Measurements from ENCODE around the gene TF.

Gene TF

DNA sequence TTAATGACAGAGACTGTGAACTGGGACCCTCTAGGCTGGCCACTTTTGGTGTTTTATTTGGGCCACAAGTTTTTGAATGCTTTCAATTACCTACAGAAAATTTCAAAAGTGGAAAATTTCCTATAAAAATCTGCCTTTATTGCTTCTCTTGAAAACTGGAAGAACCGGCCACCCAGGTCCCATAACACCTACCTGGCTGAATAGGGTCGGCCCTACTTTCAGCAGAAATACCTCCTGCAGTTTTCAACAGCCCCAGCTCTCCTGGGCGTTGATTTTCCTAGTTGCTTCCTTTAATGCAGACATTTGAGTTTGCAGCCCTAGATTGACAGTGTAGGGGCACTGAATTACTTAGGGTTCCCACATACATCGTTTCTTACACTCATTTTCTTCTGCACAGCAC is 58.7 kb downstream of the TF start:
- peaks cover 6% of the 10 kb centered on the region for H3K36me3 ChIP-seq (ENCODE audit: control insufficient read depth, insufficient read depth, low read length)
- peaks cover 14% of the 10 kb centered on the region for H3K4me1 ChIP-seq (ENCODE audit: control insufficient read depth, insufficient read depth, low read length, poor library complexity, severe bottlenecking)
- H3K27me3 ChIP-seq (replicated peaks; ENCODE audit: control insufficient read depth, insufficient read depth, low read length, poor library complexity, severe bottlenecking): no peaks in the 10 kb centered on the region
- DNase-seq: no peak
- peak overlapping the region; percentile 89 for H3K4me3 ChIP-seq (ENCODE audit: insufficient read depth, low read depth, low read length, poor library complexity, severe bottlenecking)
- no peaks in the 10 kb centered on the region for H3K9me3 ChIP-seq (ENCODE audit: control insufficient read depth, low read length)
- peak overlapping the region; percentile 80 for H3K27ac ChIP-seq (ENCODE audit: insufficient read depth, low read length, poor library complexity, severe bottlenecking)

- no peak for DNase-seq
- Histone ChIP-seq H3K27me3 (replicated peaks; ENCODE audit: control insufficient read depth, insufficient read depth, low read length, poor library complexity, severe bottlenecking) (no peaks in the 10 kb centered on the region), H3K4me1 (ENCODE audit: control insufficient read depth, insufficient read depth, low read length, poor library complexity, severe bottlenecking) (peaks cover 14% of the 10 kb centered on the region), H3K27ac (ENCODE audit: insufficient read depth, low read length, poor library complexity, severe bottlenecking) (peak overlapping the region; percentile 80), H3K4me3 (ENCODE audit: insufficient read depth, low read depth, low read length, poor library complexity, severe bottlenecking) (peak overlapping the region; percentile 89), H3K36me3 (ENCODE audit: control insufficient read depth, insufficient read depth, low read length) (peaks cover 10% of the 10 kb centered on the region), H3K9me3 (ENCODE audit: control insufficient read depth, low read length) (no peaks in the 10 kb centered on the region)
Observed at GRCh38 chr3:133805384-133805701, 59.1 kb downstream of the TF start.

- H3K36me3 ChIP-seq (ENCODE audit: control insufficient read depth, insufficient read depth, low read length): peaks cover 10% of the 10 kb centered on the region
- H3K4me3 ChIP-seq (ENCODE audit: insufficient read depth, low read depth, low read length, poor library complexity, severe bottlenecking): peak within 1 kb of the TSS; percentile 89
- no peaks in the 10 kb centered on the region for H3K27me3 ChIP-seq (replicated peaks; ENCODE audit: control insufficient read depth, insufficient read depth, low read length, poor library complexity, severe bottlenecking)
- DNase-seq: peak; percentile 93 to 94 (median 93)
- H3K27ac ChIP-seq (ENCODE audit: insufficient read depth, low read length, poor library complexity, severe bottlenecking): peak within 1 kb of the TSS; percentile 80
- peaks cover 14% of the 10 kb centered on the region for H3K4me1 ChIP-seq (ENCODE audit: control insufficient read depth, insufficient read depth, low read length, poor library complexity, severe bottlenecking)
- H3K9me3 ChIP-seq (ENCODE audit: control insufficient read depth, low read length): no peaks in the 10 kb centered on the region
Observed at GRCh38 chr3:133805702-133806475, 59.7 kb downstream of the TF start, which contains the start of gene SRPRB. Gene SRPRB, plus strand, starts transcription at chr3:133805815. Its CDS starts 34 bp downstream, at chr3:133805849.

- Histone ChIP-seq H3K9me3 (ENCODE audit: control insufficient read depth, low read length) (no peaks in the 10 kb centered on the region), H3K27ac (ENCODE audit: insufficient read depth, low read length, poor library complexity, severe bottlenecking) (no peak overlapping the region), H3K4me1 (ENCODE audit: control insufficient read depth, insufficient read depth, low read length, poor library complexity, severe bottlenecking) (no peaks in the 10 kb centered on the region), H3K4me3 (ENCODE audit: insufficient read depth, low read depth, low read length, poor library complexity, severe bottlenecking) (no peak overlapping the region), H3K36me3 (ENCODE audit: control insufficient read depth, insufficient read depth, low read length) (peaks cover 47% of the 10 kb centered on the region), H3K27me3 (replicated peaks; ENCODE audit: control insufficient read depth, insufficient read depth, low read length, poor library complexity, severe bottlenecking) (no peaks in the 10 kb centered on the region)
- DNase-seq: no peak
Observed at GRCh38 chr3:133812872-133813271, 66.7 kb downstream of the TF start.

DNA sequence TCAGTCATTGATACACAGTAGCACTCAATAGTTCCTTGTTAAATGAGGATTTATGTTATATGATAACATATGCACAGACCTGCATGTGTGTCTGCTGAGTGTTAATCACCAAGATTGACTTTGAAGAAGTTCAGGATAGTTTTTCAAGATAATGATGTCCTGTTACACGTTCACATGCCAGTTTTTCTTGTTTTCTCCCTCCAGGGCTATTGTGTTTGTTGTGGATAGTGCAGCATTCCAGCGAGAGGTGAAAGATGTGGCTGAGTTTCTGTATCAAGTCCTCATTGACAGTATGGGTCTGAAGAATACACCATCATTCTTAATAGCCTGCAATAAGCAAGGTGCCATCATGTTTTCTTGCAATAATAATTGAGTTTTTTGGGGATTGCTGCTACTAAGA is 69.2 kb downstream of the TF start:
- Histone ChIP-seq H3K9me3 (ENCODE audit: control insufficient read depth, low read length) (no peaks in the 10 kb centered on the region), H3K27me3 (replicated peaks; ENCODE audit: control insufficient read depth, insufficient read depth, low read length, poor library complexity, severe bottlenecking) (no peaks in the 10 kb centered on the region), H3K4me3 (ENCODE audit: insufficient read depth, low read depth, low read length, poor library complexity, severe bottlenecking) (no peak overlapping the region), H3K36me3 (ENCODE audit: control insufficient read depth, insufficient read depth, low read length) (peaks cover 47% of the 10 kb centered on the region), H3K4me1 (ENCODE audit: control insufficient read depth, insufficient read depth, low read length, poor library complexity, severe bottlenecking) (no peaks in the 10 kb centered on the region), H3K27ac (ENCODE audit: insufficient read depth, low read length, poor library complexity, severe bottlenecking) (no peak overlapping the region)
- no peak for DNase-seq

DNA sequence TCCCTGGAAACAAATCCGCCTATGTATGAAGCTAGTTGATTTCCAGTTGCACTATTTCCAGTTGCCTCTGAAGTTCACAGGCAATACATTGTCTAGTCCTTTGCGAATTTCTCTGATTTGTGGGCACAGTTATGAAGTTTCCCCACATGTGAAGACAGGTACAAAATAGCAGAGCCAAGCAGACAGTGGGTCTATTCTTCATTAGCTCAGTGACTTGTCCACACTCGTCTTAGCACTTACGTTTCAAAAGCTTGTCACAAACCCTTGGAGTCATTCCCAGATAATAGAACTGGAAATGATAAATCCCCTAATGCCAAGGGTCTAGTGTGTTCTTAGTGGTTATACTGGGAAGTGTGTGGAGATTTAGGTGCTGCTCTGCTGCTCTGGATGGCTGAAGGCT is 73.9 kb downstream of the TF start:
- Histone ChIP-seq H3K27me3 (replicated peaks; ENCODE audit: control insufficient read depth, insufficient read depth, low read length, poor library complexity, severe bottlenecking) (no peaks in the 10 kb centered on the region), H3K36me3 (ENCODE audit: control insufficient read depth, insufficient read depth, low read length) (peaks cover 60% of the 10 kb centered on the region), H3K27ac (ENCODE audit: insufficient read depth, low read length, poor library complexity, severe bottlenecking) (no peak overlapping the region), H3K4me1 (ENCODE audit: control insufficient read depth, insufficient read depth, low read length, poor library complexity, severe bottlenecking) (no peaks in the 10 kb centered on the region), H3K4me3 (ENCODE audit: insufficient read depth, low read depth, low read length, poor library complexity, severe bottlenecking) (no peak overlapping the region), H3K9me3 (ENCODE audit: control insufficient read depth, low read length) (no peaks in the 10 kb centered on the region)
- DNase-seq: no peak

DNA sequence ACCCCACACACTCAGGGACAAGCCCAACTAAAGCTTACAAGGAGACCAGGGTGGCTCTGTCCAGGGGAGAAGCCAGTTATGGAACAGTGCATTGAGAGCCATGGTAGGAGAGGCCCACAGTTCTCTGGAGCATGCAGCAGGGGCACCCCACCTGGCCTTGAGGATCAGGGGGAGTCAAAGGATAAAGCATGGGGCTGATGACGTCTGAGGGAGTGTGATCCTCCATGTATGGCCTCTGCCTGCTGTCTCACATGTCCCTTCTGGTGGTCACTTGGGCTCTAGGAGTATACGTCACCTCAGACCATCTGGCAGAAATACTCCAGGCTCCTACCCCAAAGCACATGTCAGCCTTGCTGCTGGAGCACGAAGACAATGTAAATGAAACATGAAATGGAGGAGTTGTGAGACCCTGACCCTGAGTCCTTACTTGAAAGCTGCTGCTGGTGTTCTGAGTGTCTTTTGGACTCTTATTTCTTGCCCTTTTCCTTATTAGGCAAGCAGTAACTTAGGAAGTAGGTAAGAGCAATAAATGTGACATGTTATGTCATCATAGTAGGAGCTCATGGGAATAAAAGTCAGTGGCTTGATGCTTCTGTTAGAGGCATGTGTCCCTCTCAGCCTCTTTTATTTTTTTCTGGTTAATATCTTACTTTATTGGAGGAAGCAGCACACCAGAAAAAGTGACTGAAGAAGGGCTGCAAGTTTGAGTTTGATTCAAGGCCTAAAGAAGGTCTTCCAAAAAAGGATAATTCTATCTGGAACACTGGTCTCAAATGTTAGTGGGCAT is 74.9 kb downstream of the TF start:
- H3K36me3 ChIP-seq (ENCODE audit: control insufficient read depth, insufficient read depth, low read length): peaks cover 50% of the 10 kb centered on the region
- no peak for DNase-seq
- no peak overlapping the region for H3K27ac ChIP-seq (ENCODE audit: insufficient read depth, low read length, poor library complexity, severe bottlenecking)
- H3K27me3 ChIP-seq (replicated peaks; ENCODE audit: control insufficient read depth, insufficient read depth, low read length, poor library complexity, severe bottlenecking): no peaks in the 10 kb centered on the region
- H3K4me3 ChIP-seq (ENCODE audit: insufficient read depth, low read depth, low read length, poor library complexity, severe bottlenecking): no peak overlapping the region
- H3K4me1 ChIP-seq (ENCODE audit: control insufficient read depth, insufficient read depth, low read length, poor library complexity, severe bottlenecking): no peaks in the 10 kb centered on the region
- H3K9me3 ChIP-seq (ENCODE audit: control insufficient read depth, low read length): no peaks in the 10 kb centered on the region

DNA sequence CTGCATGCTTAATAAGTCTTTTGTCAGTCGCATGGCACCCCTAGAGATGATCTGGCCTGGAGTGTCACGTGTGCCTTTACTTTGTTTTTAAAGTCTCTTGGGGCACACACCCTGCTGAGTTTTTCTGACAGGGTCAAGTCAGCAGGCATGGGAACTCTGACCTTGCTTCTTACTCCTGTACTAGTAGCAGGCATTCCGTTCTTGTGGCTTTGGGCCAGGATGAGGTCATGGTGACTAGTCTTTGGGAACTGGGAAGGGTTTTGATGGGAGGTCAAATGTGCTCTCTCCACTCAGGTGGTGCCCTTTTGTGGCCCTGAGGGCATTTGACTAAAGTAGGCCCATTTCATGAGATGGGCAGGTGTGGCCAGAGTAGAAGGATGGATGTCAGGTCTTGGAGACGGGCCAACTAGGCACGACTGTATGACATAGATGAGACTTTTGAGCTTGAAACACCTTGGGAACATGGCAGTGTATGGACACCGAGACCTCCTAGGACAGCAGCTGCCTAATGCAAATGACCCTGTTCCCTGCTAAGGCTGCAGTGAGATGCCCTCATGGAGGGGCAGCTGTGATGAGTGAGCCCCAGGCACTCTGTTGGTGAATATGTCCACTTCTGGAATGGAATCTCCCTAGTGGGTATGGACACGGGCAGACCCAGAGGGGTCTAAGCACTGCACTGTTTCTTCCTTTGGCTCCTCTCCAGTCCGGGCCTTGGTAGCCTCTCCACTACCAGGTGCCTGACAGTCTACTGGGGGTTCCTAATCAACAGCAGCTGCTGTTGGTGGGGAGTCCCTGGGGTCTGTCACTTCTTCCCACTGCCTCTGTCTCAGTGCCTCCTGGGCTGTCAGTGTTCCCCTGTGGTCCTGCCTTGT is 75.8 kb downstream of the TF start:
- DNase-seq: no peak
- no peak overlapping the region for H3K4me3 ChIP-seq (ENCODE audit: insufficient read depth, low read depth, low read length, poor library complexity, severe bottlenecking)

GRCh38 chr3:133824961-133825485 is 78.8 kb downstream of the TF start:
- Histone ChIP-seq H3K4me1 (ENCODE audit: control insufficient read depth, insufficient read depth, low read length, poor library complexity, severe bottlenecking) (no peaks in the 10 kb centered on the region), H3K36me3 (ENCODE audit: control insufficient read depth, insufficient read depth, low read length) (peaks cover 37% of the 10 kb centered on the region), H3K27me3 (replicated peaks; ENCODE audit: control insufficient read depth, insufficient read depth, low read length, poor library complexity, severe bottlenecking) (no peaks in the 10 kb centered on the region), H3K27ac (ENCODE audit: insufficient read depth, low read length, poor library complexity, severe bottlenecking) (no peak overlapping the region), H3K9me3 (ENCODE audit: control insufficient read depth, low read length) (no peaks in the 10 kb centered on the region), H3K4me3 (ENCODE audit: insufficient read depth, low read depth, low read length, poor library complexity, severe bottlenecking) (no peak overlapping the region)
- DNase-seq: no peak

More for the DNA sequence above, 75.8 kb downstream of the TF start:
- peaks cover 43% of the 10 kb centered on the region for H3K36me3 ChIP-seq (ENCODE audit: control insufficient read depth, insufficient read depth, low read length)
- H3K9me3 ChIP-seq (ENCODE audit: control insufficient read depth, low read length): no peaks in the 10 kb centered on the region
- H3K4me1 ChIP-seq (ENCODE audit: control insufficient read depth, insufficient read depth, low read length, poor library complexity, severe bottlenecking): no peaks in the 10 kb centered on the region
- H3K27me3 ChIP-seq (replicated peaks; ENCODE audit: control insufficient read depth, insufficient read depth, low read length, poor library complexity, severe bottlenecking): no peaks in the 10 kb centered on the region
- H3K27ac ChIP-seq (ENCODE audit: insufficient read depth, low read length, poor library complexity, severe bottlenecking): no peak overlapping the region

Data from effector memory CD4-positive, alpha-beta T cell (primary cell).